Gastrocnemius medialis (tissue), 4 donors: ENCODE data around the gene DNTTIP2.

Experiments
- POLR2A ChIP-seq, 2 donors: fragments of 450-650 bp; IDR thresholded peaks; one replicate each; pipeline ENCODE4 v1.6.1; 2017; ENCODE audit warnings: antibody characterized with exemption in 2 of 2, mild to moderate bottlenecking in 2 of 2, moderate library complexity in 2 of 2
- TF ChIP-seq, protein P1 (sequence below), 5 experiments: fragments of 450-650 bp in 3 of 5; fragments of 200-600 bp in 2 of 5; sonication (generic) in 2 of 5; IDR thresholded peaks in 4 of 5; conservative IDR thresholded peaks in 1 of 5; 1 replicate in 4 of 5; 2 replicates in 1 of 5; pipeline ENCODE4 v1.5.1; 2016 to 2019; ENCODE audit warnings: antibody characterized with exemption in 5 of 5, mild to moderate bottlenecking in 3 of 5, moderate library complexity in 3 of 5

DNA sequence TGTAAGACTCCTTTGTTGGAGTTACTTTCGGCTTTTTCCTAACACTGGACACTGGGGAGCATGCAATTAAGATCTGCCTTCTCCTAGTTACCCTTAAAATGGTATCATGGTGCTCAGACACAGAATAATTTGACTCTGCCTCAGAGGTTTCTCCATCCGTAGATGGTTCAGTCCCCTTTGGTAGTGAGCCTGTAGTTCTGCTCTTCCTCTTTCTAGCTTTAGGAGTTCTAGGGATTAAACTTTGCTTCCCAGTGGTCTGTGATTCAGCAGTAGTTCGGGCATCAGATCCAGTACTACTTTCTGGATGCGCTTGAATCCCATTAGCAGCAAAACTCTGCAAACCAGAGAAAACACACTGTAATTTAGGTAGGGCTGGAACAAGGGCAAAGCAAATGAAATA is 1.5 kb downstream of the DNTTIP2 start:
- TF ChIP-seq, protein P1, sequence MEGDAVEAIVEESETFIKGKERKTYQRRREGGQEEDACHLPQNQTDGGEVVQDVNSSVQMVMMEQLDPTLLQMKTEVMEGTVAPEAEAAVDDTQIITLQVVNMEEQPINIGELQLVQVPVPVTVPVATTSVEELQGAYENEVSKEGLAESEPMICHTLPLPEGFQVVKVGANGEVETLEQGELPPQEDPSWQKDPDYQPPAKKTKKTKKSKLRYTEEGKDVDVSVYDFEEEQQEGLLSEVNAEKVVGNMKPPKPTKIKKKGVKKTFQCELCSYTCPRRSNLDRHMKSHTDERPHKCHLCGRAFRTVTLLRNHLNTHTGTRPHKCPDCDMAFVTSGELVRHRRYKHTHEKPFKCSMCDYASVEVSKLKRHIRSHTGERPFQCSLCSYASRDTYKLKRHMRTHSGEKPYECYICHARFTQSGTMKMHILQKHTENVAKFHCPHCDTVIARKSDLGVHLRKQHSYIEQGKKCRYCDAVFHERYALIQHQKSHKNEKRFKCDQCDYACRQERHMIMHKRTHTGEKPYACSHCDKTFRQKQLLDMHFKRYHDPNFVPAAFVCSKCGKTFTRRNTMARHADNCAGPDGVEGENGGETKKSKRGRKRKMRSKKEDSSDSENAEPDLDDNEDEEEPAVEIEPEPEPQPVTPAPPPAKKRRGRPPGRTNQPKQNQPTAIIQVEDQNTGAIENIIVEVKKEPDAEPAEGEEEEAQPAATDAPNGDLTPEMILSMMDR (IDR thresholded peaks at IDR 0.05 in 4 of 5, conservative IDR thresholded peaks at IDR 0.05 in 1 of 5), result no peak
- TF ChIP-seq POLR2A (IDR thresholded peaks at IDR 0.05), result no peak
